Right lung (tissue), 5 donors: ENCODE results near the gene GRHL1. TPM values are rescaled to one million over a fixed set of nuclear protein-coding genes. Genes with fewer than 3 reads are reported as not detected.
A peak's percentile ranks its signal among the peaks of the same experiment; 100 is the strongest.

Experiments
- DNase-seq, 2 donors: peaks; one replicate each; pipeline ENCODE4 v3.0.0-alpha.2; 2013
- polyA plus RNA-seq, 5 donors: library from polyadenylated mRNA; unstranded; fragments of 120-200 nt; gene quantifications; one replicate each; pipeline versions ENCODE4 v1.2.1 to v1.2.3, GENCODE V29; 2013; ENCODE audit warnings: inconsistent platforms in 1 of 5, low replicate concordance in 1 of 5; ENCODE audit not compliant: insufficient read length in 5 of 5, insufficient read depth in 1 of 5

Gene GRHL1
- polyA plus RNA-seq, 5 donors, result 4.0 to 8.1 (median 6.9) TPM

DNA sequence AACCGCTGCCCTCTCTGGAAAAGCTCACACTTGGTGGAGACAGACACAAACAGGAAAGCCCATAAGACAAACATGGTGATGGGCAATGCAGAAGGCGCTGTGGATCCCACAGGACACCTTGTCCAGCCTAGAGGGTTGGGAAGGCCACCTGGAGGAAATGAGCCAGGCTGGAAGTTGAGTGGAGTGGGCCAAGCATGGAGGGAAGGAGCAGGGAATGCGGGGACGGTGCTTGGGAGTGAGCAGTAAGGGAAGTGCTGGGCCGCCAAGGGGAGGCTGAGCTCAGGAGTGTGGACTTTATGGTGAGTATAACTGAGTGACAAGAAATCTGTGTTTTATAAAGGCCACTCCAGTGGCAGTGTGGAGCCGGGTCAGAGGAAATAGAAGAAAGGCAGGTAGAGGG lies 2.8 kb upstream of the GRHL1 start:
- no peak for DNase-seq

DNA sequence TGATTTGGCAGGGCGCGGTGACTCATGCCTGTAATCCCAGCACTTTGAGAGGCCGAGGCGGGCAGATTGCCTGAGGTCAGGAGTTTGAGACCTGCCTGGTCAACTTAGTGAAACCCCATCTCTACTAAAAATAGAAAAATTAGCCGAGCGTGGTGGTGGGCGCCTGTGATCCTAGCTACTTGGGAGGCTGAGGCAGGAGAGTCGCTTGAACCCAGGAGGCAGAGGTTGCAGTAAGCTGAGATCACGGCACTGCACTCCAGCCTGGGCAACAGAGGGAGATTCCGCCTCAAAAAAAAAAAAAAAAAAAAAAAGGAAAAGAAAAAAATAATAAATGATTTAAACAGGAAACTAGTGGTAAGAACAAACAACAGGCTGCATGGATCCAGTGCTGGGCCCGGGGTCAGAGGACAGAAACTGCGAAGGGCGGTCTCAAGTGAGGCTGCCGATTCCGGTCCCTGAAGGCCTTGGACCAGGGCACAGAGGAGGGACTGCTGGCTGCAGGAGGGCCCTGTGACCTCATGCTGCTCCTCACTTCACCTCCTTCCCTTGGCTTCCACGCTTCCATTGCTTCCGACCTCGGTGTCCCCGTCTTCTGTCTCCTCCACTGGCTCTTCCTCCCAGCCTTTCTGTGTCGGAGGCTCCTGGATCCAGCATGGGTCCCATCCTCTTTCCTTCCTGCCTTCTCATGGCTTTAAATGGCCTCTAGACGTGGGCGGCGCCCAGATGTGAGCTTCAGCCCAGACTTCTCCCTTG lies 2.1 kb upstream of the GRHL1 start:
- DNase-seq, result no peak

DNA sequence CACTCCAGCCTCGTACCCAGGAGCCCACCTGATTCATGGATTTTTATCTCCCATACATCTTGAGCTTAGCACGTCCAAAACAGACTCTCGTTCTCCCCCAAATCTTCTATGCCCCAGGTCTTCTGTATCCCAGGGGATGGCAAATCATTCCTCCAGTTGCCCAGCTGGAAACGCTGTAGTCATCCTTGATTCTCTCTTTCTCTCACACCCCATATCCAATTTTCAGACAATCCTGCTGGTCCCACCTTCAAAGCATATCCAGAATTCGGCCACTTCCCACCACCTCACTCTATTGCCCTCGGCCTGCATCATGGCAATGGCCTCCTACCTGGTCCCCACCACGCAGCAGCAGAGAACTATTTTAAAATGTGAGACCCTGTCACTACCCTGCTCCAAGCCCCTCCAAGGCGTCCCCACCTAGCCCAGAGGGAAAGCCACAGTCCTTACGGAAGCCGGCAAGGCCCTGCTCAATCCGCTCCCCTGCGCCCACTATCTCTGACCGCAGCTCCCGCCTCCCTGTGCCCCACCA lies 1.4 kb upstream of the GRHL1 start:
- no peak for DNase-seq

DNA sequence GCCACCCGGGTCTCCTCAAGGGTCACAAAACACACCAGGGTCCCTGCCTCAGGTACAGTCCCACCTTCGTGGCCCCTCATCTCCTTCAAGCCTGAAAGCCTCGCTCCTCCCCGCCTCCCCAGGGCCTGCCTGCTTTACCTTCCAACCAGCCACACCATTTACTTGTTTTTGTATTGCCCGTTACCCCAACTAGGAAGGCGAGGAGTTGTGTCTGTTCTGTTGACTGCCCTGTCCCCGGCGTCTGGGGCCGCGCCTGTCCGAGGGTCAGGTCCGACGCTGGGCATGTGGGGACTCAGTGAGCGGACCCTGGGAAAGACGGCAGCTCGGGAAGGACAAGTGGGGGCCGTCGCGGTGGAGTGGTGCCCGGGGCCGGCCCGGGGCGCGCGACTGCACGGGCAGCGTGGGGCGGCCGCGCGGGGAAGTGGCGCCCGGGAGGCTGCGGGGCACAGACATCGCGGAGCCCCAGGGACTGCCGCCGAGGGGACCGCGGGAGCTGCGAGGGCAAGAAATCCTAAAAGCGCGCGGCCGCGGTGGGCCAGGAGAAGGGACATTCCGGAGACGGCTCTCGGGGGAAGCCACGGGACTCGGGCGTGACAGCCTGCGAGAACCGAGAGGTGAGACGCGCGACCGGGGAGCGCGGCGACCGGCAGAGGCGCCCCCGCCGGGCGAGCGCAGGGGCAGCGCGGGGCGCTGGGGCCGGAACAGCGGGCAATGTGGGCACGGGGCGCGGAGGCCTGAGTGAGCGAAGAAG lies 797 bp upstream of the GRHL1 start:
- DNase-seq, result no peak

DNA sequence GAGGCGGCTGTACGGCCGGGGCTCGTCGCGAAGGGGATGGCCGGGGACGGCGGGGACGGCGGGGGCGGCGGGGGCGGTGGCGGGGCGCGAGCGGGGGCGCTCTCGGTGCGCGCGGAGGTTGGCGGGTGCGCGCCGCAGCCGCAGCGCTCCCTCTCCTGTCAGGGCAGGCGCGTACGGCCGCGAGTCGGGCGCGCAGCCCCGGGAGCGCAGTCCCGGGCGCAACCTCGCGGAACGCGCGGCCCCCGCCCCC lies 296 bp upstream of the GRHL1 start:
- DNase-seq, result no peak

DNA sequence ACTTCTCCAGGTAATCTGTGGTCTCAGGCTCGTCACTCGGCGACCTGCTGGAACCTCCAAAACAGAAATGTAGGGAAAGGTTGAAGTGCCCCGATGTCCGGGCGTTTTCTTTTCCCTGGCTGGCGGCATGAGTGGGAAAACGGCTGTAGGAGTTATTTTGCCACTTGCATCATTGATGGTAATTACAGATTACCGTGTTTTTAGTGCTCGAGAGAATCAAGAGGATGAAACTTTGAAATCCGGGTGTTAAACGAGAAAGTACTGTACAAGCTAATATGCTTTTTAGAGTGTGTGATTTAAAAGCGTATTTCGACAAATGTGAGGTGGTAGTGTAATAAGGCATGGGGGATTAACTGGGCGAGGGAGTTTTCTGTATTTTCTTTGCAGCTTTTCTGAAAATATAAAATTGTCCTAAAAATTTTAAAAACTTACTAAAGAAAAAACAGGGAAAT lies 819 bp downstream of the GRHL1 start:
- DNase-seq, result no peak

DNA sequence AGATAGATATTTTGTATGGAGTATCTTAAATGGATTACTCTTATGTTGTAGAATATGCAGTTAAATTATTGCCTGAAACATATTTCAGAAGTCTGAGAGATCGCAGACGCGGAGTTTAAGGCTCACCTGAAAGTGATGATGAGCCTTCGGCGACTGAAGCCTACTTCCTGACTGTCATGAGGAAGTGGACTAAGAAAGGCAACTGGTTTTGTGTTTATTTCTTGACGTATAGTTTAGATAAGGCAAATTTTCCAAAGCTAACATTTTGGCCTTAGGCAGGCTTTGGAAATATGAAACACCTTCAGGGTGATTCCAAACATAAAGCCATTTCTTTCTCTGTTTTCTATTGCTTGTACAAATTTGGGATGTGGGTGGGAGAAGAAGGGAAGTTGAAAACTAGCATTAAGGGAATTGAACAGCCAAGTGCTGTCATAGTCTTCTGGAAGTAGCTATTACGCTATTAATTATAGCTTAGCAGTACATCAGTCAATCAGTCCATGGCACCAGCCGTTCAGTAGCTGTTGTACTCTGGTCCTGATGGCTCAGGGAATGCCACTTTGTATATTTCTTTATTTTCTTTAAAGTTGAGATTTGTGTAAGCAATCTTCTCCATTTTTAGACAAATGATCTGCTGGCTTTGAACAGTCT lies 1.5 kb downstream of the GRHL1 start:
- DNase-seq, result no peak

DNA sequence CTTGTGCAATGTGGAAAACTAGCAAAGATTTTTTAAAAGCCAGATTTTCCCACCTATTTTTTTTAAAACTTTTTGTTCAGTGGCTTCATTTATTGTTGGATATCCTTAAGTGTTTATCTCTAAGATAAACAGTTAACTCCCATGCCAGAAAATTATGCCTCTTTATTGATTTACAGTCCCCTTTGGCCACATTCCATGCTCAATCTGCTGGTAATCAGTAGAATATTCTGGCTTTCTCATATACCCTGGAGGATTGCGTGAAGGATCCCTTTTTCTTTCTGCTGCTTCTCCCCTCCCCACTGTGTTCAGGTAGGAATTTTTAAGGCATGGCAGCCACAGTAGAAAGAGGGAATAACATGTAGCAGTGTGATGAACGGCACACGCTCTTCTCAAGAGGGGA lies 2.6 kb downstream of the GRHL1 start:
- DNase-seq, result peak in 1 of 2 donors; percentile 26

DNA sequence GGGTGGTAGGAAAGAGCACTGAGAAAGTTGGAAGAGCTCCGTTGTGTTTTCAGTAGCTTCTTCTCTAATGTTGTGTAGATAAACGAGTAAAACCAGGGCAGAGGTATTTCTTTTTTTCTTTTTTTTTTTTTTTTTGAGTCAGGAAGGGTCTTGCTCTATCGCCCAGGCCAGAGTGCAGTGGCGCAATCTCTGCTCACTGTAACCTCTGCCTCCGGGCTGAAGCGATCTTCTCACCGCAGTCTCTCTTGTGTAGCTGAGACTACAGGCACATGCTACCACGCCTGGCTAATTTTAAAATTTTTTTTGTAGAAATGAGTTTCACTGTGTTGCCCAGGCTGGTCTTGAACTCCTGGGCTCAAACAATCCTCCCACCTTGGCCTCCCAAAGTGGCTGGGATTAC lies 6.6 kb downstream of the GRHL1 start:
- DNase-seq, result no peak

DNA sequence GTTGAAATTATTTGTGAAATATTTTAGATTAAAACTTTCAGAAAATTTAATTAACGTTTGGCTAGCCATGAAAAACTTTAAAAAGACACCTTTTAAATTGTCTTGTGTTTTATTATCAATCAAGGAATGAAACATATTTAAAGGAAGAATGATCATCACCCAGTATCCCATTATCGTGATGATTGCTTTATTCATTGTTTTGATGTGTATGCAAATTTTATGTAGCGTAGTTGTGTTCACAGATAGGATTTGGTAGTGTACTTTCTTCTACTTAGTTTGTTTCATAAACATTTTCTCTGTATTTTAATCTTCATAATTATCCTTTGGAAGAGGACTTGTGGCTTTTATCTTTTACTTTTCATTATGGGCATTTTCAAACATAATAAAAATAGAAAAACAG lies 7.8 kb downstream of the GRHL1 start:
- no peak for DNase-seq

DNA sequence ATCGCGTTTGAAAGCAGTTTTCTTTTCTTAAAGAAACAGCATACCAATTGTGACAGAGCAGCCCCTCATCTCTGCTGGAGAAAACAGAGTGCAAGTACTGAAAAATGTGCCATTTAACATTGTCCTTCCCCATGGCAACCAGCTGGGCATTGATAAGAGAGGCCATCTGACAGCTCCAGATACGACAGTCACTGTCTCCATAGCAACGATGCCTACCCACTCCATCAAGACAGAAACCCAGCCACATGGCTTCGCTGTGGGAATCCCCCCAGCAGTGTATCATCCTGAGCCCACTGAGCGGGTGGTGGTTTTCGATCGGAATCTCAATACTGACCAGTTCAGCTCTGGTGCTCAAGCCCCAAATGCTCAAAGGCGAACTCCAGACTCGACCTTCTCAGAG lies 9.5 kb downstream of the GRHL1 start:
- DNase-seq, result no peak

DNA sequence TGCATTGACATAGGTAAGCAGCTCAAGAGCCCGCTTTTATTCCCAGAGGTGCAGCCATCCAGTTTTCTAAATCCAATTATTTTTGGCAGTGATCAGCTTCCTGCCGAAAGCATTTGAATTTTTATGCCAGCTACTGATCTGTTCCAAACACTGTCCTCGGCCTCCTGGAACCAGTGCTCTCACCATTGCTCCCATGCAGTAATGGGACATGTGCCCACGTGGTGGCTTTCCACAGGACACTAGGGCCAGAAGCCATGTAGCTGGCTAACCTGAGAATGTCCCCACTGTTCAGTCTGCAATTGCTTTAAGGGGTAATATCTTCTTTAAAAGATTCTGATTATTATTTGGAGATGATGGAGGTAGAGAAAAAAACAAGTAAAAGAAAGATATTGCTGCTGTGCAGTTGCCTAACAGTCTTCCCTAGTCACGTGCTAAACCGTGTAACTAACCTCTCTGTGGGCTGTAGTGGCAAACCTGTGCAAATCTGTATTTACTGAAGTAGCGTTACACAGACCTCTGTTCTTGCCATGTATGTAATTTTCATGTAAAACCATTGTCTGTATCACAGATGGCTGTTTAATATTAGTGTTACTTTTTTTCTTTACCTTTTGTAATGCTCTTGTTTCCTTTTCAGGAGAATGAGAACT lies 13.0 kb downstream of the GRHL1 start:
- DNase-seq, result no peak

DNA sequence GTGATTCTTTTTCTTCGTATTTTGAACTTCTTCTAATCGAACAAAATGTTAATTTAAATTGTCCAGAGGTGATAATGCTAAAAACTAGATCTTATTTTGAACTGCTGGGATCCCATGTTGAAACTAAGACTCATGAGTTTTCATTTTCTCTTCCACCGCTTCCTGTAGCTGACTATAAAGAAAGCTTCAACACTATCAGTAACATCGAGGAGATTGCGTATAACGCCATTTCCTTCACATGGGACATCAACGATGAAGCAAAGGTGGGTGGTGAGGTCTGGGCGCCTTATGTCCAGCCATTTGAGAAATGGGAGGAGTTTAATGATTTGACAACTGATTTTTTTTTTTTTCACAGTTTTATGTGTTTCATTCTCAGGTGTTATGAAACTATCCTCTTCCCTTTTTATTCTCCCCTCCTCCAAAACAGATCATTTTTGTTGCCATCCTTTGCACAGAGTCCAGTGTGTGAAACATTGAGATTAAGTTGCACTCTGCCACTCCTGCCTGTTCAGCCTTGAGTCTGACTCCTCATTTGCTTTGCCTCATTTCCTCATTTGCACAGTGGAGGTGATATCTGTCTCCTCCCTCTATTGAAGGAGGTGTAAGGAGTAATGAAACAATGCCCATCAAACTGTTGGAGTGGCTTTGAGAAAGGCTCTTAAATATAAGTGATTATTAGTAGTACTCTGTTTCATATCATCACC lies 13.8 kb downstream of the GRHL1 start:
- DNase-seq, result no peak

DNA sequence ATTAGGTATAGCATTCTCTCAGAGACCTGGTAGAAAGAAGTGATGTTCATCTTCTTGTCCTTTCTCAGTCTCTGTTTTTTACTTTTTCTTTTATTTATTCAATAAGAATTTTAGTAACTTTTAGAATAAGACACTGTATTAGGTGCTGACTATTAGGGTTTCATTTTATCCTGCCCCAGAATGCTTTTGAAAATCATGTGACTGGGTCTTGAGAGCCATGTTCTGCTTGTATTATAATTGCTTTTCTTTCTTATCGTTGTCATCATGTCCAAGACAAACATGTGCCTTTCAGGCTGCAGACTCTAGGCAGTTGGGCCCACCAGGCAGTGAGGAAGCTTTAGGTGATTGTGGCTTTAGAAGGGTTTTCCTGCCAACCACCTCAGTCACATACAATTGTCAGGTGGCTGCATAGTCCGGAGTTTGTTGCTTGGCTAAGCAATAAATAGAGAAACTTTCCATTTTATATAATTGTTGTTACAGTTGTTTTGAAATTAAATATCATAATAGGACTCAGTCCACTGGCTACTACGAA lies 15.1 kb downstream of the GRHL1 start:
- no peak for DNase-seq

DNA sequence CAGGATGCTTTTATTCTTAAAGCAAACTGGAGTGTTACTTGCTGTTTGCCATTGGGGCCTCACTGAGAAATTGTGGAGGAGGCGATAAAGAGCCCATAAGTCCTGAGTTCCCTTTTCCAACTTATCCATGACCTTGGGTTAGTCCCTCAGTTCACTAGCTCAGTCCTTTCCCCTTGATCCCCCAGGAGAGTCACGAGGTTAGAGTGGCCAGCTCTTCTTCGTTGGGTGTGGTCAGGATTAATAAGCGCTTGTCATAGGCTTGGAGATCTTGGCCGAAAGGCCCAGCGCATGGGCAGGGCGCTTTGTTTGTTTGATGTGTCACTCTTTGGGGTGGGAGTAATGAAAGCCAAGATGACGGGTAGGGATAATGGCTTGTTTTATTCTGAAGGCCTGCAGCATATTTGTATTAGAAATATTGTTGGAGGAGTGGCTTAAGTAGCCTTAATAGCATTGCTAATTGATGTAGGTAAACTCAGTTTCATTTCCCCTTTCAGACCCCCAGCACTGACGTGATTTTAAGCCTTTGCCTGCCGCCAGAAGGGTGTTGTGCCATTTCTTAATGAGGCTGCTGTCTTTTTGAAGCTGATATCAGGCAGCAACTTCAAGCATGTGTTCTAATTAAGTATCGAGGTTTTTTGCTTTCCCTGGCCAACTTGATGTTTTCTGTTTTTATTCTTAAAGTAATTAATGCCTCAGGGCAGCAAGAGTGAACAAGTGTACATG lies 15.7 kb downstream of the GRHL1 start:
- no peak for DNase-seq

DNA sequence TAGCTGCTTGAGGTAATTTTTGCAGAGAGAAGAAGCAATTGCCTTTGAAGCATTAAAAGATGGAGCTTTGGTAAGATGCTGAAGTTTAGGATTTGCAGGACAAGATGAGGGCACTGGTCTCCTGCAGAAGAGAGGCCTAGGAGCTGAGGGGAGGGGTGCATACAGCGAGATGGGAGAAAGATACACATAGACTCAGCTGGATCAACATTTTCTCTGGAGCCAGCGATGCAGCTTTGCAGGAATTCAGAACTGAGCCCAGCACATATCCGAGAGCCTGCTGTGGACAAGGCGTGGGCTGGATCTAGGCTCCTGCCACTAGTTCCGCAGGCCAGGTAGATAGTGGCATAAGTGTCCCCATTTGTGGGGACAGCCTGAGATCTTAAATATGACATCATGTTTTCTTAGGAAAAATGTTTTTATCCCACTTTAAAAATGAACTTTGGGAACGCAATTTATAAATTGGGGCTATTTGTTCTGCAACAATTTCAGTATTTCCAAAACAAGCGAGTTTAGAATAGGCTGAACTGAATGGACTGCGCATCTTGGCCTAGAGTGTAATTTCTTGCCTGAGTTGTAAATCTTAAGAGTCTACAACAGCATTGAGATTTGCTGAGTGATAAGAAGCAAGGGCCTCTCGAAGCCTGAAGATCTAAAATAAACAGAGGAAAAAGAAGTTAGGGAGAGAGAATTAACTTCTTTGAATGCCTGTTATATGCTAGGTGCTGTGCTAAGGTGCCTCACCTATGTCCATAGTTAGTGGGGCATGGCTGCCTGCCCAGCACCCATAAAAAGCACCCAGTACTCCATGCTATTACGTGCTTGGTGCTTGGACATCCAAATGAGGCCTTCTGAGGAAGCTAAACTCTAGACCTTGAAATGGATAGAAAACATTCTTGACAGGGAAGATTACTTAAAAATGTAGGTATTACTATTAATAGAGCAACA lies 17.3 kb downstream of the GRHL1 start:
- DNase-seq, result no peak

DNA sequence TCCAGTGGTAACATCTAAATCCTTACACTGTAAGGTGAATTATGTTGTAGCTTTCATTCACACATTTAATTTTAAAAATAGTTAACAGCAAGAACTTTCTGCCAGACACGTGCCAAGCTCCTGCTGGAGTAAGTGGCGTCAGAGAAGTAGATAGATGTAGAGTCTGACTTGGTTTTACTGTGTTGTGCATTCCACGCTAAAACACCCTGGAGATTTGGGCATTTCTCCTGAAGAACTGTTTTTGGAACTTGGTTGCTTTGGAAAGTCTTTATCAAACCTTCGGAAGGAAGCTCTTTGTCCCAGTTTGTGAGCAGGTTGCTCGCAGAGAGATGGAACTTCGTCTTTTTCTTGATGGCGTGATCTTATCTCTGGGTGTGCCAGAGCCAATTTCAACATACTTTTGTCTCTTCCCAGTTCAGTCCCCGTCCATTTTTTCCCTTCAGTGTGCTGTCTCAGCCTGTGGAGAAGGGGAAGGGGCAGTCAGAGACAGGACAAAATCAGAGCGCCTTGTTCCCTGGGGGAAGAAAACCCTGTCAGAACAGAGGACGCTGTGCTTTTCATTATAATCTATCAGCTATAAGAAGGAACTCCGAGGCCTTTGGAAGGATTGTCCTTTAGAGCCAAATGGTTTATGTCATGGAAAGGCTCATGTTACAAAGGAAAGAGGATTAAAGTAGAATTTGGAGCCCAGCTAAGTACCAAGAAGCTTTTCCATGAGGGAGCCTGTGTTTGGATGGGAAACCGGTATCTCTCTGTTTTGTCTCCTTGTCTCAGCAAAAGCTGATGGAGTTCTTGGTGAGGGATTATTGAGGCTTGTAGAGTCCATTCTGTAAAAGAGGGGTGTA lies 18.9 kb downstream of the GRHL1 start:
- DNase-seq, result no peak

DNA sequence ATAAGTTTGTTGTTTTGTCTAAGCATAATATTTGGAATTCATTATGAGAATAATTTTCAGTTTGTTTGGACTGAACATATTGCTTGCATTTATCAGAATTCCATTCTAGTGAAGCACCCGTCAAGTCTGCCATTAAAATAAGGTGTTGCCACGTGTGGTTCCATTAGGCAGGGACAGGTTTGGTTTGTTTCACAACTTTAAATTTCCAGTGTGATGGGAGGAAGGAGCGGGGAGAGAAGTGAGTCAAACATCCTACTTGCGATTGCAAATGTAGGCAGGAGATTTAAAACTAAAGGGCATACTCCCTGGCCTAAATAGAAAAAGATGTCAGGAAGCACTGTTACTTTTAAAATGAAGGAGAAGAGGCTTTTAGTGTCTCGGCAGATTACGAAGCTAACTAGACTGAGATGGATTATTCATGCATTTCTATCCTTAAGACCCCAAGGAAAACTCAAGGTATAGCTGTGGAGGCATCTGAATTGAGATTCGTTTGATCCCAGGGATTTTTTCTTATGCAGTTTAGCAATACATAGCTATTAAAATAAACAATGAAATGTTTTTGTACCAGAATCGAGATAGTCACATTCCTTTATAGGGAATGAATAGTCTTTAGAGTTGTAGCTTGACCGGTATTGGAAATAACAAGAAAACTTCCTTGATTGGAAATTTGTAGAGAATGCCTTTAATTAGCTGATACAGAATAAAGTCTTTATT lies 19.8 kb downstream of the GRHL1 start:
- no peak for DNase-seq
